ENCODE results near the gene GPR132.

DNA sequence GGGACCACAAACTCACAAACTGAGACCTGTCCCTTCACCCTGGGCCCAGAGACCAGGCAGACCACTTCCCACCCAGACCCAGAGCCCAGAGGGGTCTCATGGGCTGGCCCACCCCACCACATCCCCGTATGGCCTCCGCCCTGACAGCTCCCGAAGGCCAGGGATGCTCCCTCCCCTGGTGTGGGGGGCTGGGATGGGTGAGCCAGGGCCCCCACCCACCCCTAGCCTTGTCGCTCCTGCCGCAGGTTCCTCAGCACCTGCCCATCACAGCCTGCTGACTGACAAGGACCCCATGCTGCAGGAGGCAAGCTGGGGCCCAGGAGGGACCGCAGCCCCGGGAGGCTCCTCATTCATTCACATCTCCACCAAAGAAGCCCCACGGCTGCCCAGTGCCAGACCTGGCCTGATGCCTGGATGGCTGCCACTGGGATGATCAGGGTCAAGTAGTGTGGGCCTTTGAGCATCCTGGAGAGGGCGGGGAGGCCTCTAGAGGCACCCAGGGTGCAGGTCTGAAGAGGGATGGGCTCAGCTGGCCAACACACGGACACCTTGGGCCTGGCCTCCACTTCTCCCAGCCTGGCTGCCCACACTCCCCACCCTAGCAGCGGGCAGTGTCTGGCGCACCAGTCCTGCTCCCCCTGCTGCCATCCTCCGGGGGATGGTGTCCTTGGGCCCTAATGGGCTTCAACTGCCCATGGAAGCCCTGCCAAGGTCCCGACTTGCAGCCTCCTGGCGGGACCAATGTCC is 24.7 kb upstream of the GPR132 start:
- TF ChIP-seq, protein P1, sequence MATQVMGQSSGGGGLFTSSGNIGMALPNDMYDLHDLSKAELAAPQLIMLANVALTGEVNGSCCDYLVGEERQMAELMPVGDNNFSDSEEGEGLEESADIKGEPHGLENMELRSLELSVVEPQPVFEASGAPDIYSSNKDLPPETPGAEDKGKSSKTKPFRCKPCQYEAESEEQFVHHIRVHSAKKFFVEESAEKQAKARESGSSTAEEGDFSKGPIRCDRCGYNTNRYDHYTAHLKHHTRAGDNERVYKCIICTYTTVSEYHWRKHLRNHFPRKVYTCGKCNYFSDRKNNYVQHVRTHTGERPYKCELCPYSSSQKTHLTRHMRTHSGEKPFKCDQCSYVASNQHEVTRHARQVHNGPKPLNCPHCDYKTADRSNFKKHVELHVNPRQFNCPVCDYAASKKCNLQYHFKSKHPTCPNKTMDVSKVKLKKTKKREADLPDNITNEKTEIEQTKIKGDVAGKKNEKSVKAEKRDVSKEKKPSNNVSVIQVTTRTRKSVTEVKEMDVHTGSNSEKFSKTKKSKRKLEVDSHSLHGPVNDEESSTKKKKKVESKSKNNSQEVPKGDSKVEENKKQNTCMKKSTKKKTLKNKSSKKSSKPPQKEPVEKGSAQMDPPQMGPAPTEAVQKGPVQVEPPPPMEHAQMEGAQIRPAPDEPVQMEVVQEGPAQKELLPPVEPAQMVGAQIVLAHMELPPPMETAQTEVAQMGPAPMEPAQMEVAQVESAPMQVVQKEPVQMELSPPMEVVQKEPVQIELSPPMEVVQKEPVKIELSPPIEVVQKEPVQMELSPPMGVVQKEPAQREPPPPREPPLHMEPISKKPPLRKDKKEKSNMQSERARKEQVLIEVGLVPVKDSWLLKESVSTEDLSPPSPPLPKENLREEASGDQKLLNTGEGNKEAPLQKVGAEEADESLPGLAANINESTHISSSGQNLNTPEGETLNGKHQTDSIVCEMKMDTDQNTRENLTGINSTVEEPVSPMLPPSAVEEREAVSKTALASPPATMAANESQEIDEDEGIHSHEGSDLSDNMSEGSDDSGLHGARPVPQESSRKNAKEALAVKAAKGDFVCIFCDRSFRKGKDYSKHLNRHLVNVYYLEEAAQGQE (IDR thresholded peaks at IDR 0.05; ENCODE audit: low read depth): no peak
- TF ChIP-seq TAF1 (IDR thresholded peaks at IDR 0.05; ENCODE audit: low read depth): no peak
- TF ChIP-seq, protein P2, sequence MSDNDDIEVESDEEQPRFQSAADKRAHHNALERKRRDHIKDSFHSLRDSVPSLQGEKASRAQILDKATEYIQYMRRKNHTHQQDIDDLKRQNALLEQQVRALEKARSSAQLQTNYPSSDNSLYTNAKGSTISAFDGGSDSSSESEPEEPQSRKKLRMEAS (IDR thresholded peaks at IDR 0.05): no peak
- TF ChIP-seq EP300 (IDR thresholded peaks at IDR 0.05; ENCODE audit: borderline replicate concordance): no peak
- TF ChIP-seq RAD21 (IDR thresholded peaks at IDR 0.05; ENCODE audit: low read depth): no peak
- no peak for TF ChIP-seq TCF12 (IDR thresholded peaks at IDR 0.05; ENCODE audit: low read depth)
- TF ChIP-seq YY1 (IDR thresholded peaks at IDR 0.05; ENCODE audit: low read depth): no peak
- no peak for TF ChIP-seq CEBPB (IDR thresholded peaks at IDR 0.05)
- TF ChIP-seq ZBTB7A (IDR thresholded peaks at IDR 0.05; ENCODE audit: low read depth): no peak
- TF ChIP-seq NFIC (IDR thresholded peaks at IDR 0.05): no peak
- TF ChIP-seq TEAD4 (IDR thresholded peaks at IDR 0.05): no peak
- TF ChIP-seq, protein P3, sequence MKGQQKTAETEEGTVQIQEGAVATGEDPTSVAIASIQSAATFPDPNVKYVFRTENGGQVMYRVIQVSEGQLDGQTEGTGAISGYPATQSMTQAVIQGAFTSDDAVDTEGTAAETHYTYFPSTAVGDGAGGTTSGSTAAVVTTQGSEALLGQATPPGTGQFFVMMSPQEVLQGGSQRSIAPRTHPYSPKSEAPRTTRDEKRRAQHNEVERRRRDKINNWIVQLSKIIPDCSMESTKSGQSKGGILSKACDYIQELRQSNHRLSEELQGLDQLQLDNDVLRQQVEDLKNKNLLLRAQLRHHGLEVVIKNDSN (IDR thresholded peaks at IDR 0.05): no peak
